Activated CD4-positive, alpha-beta T cell treated with anti-CD3 and anti-CD28 coated beads, Interleukin-2, amount 50 U/mL, for 16 hours (primary cell): Measurements from ENCODE around the gene NXPH2.
"Not testable (repeated sequence)": the region's sequence is repeated elsewhere in the genome, so short reads cannot be mapped to it uniquely, and the experiment has no call there.

Source experiments
- DNase-seq: peaks from one replicate; pipeline ENCODE4 v3.0.0-alpha.2; 2020

The NXPH2 gene

DNA sequence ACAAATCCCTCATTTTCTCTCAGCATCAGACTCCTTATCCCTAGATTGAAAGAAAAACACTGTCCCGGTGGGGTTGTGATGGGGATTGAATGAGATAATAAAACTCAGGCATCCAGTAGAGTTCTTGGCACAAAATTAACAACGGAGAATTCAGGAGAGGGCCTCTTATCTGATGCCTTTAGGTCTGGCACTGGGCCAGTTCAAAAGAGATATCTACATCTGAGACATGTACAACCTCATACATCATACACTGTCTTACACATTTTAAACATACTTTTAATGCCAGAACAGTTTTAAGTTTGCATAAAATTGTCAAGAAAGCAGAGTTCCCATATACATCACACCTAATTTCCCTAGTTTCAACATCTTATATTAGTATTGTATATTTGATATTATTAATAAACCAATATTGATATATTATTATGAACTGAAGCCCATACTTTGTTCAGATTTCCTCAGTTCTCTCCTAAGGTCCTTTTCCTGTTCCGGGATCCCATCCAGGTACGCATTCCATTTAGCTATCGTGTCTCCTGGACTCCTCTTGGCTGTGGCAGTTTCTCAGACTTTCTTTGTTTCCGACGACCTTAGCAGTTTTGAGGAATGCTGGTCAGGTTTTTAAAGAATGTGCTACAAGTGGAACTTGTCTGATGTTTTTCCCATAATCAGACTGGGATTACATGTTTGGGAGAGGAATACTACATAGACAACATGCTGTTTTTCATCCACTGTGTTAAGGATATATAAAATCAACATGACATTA is 27.8 kb downstream of the NXPH2 start:
- DNase-seq: no peak

DNA sequence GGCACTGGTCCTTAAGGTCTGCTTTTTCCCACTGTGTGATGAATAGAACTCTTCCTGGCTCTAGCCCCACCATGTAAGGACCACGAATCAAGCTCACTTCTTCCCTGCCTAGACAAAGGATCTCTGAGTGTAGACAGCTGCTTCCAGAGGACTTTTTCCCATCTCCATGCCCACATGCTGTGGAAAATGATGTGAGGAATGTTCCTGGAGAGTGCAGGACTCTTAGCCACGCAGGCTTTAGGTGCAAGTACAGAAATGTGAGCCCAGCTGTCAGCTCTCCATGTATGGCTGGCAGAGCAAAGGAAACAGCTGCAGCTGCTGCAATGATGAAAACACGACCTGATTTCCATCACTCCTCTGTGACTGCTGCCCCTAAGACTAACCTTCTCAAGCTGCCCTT is 35.5 kb downstream of the NXPH2 start:
- DNase-seq: no peak

DNA sequence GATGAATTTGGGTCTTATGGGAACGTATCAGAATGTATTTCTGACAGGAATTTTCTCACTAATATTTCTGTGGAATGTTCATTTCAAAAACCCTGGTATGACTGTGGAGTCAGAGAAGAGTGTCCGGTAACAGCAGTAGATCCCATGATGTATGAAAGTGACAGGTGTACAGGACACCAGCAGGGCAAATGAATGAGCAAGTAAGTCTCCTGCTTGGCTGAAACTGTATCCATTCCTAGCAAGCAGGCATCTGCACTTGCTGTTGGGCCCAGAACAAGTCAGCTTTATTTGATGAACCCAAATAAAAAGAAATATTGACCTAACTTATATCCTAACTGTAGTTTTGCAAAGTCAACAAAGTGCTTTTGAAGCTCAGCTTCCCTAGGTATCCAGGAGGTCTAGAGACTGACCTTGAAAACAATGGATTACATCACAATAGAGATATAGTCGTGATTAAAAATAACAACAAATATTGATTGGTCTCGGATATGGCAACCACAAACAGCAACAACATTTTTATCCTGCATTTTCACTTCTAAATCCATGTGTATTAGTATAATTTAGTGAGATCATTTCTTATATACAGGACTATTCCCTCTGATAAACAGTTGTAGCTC is 37.6 kb downstream of the NXPH2 start:
- DNase-seq: no peak

DNA sequence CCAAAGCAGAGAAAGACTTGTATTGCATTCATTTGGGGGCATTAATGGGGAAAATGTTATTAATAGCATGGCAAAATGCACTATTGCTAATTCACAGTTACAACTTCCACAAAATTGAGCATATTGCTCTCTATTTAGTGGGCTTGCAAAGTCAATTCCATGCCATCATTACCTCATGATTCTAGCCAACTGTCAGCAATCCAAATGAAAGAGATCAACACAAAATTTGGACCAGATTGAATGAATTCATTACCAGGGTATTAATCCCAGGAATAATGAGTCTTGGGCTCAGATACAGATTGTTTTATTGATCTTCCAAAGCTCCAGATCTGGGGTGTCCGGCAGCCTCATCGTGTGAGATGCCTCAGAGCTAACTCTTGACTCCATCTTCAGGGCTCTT is 38.3 kb downstream of the NXPH2 start:
- DNase-seq: no peak

DNA sequence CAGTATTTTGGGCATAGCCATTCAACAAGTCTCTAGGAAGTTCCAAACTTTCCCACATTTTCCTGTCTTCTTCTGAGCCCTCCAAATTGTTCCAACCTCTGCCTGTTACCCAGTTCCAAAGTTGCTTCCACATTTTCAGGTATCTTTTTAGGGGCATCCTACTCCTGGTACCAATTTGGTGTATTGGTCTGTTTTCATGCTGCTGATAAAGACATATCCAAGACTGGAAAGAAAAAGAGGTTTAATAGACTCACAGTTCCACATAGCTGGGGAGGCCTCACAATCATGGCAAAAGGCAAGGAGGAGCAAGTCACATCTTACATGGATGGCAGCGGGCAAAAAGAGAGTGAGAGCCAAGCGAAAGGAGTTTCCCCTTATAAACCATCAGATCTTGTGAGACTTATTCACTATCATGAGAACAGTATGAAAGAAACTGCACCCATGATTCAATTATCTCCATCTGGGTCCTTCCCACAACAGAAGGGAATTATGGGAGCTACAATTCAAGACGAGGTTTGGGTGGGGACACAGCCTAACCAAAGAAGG is 43.1 kb downstream of the NXPH2 start:
- not testable (repeated sequence) for DNase-seq

DNA sequence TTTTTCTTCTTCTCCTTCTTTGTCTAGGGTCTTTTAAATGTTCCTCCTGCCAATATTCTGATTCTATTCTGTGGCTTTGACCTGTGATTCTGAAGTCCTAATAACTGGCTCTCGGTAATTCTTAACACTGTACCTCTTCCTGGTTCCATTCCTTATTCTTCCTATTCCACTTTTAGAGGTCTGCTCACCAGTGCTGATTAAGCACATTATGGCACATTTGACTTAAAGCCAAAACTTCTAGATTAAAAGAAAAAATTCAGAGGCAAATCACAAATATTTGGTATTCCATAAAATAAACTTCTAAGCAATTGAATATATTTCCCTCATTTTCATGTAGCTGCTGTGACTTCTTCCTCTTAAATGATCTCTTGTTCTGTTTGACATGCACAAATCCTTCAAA is 47.5 kb downstream of the NXPH2 start:
- no peak for DNase-seq

DNA sequence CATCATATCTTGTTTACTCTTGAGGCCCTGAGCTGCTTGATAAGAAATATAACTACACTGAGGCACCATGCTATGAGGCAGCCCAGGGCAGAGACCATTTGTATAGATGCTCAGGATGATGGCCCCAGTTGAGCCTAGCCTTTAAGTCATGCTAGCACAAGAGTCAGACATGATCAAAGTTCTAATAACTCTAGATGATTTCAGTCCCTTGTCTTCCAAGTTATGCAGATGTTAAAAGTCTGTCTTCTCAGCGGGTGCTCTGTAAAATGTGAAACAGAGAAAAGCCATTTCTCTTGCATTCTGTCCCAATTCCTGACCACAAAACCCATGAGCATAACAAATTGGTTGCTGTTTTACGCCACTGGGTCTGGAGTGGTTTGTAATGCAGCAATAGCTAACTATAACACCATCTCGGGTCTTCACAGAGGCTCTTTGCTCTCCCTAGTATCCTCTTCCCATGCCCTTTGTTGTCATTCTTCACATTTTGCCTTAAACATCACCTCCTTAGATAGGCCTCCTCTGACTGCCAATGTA is 49.6 kb downstream of the NXPH2 start:
- DNase-seq: no peak

DNA sequence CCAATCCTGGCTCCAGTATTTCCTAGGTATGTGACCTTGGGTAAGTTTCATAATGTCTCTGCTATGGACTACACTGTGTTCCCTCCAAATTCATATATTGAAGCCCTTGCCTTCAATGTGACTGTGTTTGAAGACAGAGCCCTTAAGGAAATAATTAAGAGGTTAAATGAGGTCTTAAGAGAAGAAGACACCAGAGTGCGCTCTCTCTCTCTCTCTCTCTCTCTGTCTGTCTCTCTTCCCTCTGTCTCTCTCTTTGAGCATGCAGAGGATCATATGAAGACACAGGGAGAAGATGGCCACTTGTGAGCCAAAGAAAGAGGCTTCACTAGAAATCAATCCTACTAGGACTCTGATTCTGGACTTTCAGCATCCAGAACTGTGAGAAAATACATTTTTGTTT is 52.2 kb downstream of the NXPH2 start:
- DNase-seq: no peak

DNA sequence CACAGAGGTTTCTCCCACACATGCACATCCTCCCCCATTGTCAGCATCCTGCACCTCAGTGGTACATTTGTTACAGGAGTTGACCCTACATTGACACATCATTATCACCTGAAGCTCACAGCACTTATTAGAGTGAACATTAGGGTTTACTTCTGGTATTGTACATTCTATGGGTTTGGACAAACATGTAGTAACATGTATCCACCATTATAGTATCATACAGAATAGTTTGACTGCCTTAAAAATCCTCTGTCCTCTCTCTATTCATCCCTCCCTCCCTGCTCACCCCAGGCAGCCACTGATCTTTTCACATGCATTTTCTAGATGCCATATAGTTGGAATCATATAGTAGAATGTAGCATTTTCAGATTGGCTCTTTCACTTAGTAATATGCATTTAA is 53.5 kb downstream of the NXPH2 start:
- no peak for DNase-seq

DNA sequence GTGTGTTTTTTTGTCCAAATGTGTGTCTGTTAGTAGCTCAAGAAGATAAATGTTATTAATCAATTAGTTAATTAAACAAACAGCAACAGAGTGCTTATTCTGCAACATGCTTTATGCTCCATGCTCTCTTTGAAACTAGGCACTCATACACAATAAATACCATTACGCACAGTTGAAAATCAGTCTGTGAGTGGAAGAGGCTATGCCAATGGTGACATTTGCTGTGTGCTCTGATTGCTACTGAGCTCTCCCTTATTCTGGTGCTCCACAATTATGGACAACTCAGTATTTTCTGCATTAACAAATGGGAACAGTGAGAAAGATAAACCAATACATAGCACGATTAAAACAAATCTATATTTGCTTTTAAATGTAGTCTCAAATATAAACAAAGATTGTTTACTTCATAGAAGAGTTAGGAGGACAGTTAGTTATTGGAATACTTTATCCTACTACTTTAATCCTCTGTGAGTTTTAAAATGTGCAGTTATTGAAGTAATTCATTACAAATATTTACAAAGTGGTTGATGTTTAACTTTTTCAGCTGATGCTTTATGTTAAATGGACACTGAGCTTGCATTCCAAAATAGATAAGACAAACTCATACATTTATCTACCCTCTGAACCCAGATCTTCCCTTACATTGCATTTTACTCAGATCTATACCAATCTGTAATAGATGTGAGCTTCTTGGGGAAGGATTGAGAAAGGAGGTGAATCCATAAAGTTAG is 55.3 kb downstream of the NXPH2 start:
- DNase-seq: no peak

DNA sequence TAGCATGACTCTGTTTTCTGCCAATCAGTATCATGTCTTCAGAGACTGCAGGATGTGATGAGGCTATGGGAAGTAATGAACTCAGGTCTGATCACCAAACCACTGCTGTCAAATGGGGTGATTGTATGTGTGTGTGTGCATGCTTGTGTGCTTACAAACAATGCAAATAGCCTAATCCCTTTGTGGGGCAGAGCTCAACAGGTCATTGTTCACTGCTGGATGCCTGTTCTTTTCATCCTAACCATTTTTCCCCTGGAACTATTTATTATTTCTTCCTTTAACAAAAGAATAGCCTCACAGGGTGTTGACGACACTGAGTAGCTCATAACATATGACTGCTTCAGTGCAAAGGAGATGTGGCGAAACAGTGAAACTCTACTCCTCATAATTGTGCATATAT is 55.9 kb downstream of the NXPH2 start:
- no peak for DNase-seq

DNA sequence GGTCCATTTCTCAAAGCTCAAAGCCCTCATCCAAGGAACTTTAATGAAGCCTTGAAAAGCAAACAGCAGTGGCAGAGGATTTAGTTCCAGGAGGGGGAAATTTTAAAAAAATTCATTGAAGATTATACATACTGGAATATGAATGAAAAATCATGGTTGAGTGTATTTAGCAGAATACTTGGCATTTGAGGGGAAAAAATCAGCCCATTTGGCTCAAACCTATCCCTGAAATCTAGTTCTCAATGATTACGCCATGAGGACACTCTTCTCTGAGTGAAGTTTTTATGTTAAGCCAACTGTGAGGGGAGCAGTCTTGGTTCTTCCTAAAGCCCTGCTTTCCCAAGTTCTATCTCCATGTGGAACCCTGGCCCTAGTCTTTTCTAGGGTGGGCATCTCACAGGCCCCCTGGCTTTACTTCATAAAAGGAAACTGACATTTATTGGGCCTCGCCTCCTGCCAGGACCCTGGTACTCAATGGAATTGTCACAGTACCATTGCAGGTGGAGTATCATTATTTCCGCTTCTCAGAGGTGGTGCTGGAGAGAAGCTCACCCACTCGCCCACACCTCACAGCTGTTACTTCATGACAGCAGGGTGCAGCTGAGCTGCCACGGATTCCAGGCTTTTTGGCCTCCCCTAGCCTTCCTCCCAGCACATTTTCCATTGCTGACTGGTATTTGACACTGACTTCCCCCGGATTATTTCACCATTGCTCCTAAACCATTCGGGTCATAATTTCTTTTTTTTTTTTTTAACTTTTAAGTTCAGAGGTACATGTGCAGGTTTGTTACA is 56.8 kb downstream of the NXPH2 start:
- no peak for DNase-seq

DNA sequence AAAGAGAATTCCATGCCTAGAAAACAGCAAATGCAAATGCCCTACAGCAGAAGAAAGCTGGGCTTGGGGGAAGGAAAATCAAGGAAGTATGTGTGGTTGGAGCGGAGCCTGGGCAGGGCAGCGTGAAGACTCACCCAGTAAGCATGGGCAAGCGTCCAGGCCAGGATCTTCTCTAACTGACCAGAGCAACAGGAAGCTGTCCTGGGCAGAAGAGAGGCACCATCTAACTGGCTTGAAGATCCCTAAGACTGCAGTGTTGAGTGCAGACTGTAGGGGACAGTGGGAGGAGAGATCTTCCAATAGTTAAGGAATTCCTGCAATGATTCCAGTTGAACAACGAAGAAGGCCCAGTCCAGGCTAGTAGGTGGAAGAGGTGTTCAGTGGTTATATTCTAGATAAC is 57.9 kb downstream of the NXPH2 start:
- DNase-seq: no peak

DNA sequence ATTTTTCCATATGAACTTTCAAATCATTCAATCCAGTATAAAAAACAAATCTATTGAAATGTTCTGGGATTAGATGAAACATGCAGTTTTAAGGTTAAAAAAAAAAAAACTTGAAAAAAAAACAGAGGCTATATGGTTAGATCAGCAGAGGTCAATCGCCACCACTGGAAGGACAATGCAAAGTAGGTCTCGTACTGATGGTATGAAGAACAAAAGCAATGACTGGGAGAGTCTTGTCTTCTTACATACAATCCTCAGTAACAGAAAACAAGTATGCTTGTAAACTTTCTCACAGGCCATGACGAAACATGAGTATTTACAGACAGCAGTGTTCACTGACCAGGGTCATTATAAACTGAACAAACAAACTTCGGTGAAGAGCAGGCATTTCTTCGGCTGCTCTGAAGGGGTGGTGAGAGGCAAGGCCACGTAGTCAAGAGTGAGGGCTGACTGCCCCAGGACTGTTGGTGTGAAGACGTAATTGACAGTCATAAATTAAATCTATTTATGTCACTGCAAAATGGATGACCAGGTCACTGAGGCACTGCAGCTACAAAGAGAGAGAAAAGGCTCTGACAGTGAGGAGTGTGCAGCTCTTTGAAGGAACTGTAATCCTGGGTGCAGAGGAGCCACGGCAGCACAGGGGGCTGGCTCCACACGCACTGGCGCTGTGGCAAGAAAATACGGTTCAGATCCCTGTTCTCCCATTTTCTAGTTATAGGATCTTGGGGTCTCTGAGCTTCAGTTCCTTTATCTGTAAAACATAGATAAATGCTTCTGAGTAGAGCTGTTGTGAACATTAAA is 60.0 kb downstream of the NXPH2 start:
- no peak for DNase-seq

DNA sequence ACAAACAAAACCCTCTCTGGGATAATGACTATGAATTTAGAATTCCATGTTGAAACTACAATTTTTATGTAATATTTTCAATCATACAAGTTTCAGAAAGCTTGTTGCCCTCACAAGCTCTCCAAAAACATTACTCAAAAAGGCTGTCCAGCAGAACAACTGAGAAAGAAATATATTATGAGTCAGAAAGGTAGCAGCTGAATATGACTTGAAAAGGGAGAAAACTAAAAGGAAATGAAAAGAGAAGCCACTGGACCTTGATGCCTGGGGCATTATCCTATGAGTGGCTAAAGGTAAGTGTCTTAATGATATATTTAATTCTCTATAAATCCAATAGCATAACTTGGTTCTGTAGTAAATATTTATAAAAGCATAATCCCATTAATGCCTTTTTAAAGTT is 61.8 kb downstream of the NXPH2 start:
- no peak for DNase-seq

DNA sequence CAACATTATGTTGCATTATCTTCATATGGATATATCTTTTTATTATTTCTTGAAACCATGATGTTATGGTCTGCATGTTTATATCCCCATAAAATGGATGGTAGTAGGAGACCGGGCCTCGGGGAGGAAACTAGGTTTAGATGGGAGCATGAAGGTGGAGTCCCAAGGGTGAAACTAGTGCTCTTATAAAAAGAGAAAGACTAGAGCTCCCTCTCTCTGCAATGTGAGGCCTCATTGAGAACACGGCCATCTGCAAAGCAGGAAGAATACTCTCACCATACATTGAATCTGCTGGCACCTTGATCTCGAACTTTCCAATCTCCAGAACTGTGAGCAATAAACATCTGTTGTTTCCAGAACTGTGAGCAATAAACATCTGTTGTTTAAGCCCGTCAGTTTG is 64.0 kb downstream of the NXPH2 start:
- DNase-seq: no peak

DNA sequence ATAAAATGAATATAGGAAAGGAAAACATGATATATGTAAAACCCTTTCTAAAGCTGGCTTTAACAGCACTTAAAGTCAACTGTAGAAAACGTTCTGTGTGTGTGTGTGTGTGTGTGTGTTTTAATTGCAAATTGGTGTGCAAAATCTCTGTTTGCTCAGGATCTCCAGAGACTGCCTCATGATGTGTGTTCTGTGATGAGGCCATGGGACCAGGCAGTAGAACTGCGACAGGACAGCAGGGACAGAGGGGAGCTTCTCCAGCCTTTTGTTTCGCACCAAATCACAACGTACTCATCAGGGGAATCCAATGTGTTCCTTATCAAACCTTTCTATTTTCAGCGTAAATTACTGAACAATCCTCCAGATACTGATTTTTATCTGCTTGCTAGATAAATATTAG is 66.7 kb downstream of the NXPH2 start:
- no peak for DNase-seq

DNA sequence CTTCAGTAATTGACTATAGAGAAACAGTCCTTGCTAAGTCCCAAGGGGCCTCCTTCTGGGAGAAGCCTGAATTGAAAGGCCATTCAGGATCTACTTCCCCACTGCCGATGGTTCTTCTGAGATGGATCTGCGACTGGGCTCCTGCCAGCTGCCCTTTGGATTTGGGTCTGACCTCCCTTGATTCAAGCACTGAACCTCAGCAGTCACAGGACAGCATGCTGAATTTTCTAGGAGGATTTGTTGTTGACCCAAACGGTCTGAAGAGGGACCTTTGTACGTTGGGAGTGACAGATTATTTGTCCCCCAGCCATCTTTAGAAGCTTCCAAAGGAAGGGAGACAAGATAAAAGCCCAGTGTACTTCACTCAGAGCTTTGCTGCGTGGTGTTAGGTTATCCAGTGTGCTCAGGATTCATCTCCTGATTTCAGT is 67.1 kb downstream of the NXPH2 start:
- DNase-seq: no peak

DNA sequence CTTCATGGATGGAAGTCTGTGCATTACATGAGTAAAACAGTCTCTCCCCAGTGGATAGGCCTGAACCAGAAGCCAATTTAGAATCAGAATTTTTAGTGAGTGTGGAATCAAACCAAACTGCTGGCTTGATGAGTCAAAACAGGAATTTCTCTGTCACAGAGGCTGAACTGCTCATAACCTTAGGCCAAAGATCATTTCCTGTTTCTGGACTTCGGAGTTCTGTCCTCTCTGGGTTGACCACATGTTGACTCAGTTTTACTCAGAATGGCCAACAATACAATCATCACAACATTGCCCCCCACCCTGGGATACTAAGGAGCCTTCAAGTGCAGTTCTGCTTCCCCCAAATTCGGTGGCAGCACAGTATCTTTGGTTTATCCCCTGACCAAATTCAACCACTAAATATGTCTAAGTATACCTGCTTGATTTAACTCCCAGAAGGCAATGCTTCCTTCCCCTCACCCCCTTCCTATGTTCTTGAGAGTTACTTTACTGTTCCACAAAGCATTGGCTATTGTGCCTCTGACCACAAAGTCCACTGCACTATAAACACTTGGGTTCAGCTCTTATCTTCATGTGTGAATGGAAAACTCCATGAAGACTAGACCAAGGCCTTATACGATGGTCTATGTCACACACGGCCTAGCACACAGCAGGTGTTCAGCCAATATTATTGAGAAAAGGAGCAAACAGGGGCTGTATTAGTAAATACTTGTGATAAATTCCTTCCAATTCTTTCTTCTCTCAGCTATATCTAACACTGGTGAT is 67.8 kb downstream of the NXPH2 start:
- DNase-seq: peak; percentile 6

DNA sequence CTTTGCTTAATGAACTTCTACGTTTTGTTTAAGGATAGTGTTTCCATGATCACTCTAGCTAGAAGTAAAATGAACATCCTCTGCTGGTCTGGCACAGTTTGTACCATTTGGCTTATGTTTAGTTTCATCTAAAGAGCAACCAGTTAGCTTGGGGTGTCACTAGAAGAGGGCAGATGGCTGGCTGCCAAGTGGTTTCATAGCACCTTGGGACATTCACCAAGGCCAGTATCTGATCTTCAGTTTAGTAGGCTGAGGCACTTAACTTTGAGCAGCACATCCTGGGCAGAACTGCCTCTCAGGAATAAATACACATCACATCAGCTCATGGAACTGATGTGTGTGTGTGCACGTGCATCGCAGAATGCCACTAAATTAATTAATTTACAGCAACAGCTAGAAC is 68.4 kb downstream of the NXPH2 start:
- no peak for DNase-seq

DNA sequence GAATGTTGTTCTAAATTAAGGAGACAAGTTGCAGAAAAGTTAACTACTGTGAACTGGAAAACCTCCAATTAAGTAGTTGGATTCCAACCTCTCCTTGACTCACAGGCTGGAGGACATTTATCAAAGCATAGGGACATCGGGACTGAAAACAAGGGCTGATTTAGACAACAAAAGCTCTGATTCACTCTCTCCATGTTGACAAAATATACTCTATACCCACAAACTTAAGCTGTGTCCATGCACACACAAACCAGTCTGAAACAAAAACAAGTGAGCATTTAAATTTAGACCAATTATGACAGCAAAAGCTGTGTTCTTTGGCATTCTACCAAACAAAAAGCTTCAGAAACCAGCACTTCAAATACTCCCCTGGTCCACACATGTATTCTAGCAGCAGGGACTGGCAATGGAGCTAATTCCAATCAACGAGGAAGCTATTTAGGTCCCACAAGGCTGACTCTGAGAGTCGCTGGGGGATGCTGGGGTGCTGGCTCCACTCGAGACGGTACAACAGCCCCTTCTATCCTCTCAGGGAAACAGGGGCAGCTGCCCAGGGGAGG is 71.4 kb downstream of the NXPH2 start:
- no peak for DNase-seq
